DND-41 (cell line): ENCODE results near the gene OVCH1.

Experiments used
- EZH2 ChIP-seq: IDR thresholded peaks from 3 replicates; pipeline ENCODE4 v1.6.1; 2012; ENCODE audit warnings: borderline replicate concordance, low read depth, mild to moderate bottlenecking, moderate library complexity, low read length, inconsistent platforms; ENCODE audit not compliant: severe bottlenecking
- TF ChIP-seq, protein P1 (sequence below): IDR thresholded peaks from 2 replicates; pipeline ENCODE4 v1.5.1; 2012; ENCODE audit warnings: borderline replicate concordance, low read length, moderate library complexity, mild to moderate bottlenecking; ENCODE audit not compliant: poor library complexity, severe bottlenecking; ENCODE audit errors: extremely low read depth

GRCh38 chr12:29429999-29430715 lies 67.3 kb downstream of the OVCH1 start:
- TF ChIP-seq, protein P1, sequence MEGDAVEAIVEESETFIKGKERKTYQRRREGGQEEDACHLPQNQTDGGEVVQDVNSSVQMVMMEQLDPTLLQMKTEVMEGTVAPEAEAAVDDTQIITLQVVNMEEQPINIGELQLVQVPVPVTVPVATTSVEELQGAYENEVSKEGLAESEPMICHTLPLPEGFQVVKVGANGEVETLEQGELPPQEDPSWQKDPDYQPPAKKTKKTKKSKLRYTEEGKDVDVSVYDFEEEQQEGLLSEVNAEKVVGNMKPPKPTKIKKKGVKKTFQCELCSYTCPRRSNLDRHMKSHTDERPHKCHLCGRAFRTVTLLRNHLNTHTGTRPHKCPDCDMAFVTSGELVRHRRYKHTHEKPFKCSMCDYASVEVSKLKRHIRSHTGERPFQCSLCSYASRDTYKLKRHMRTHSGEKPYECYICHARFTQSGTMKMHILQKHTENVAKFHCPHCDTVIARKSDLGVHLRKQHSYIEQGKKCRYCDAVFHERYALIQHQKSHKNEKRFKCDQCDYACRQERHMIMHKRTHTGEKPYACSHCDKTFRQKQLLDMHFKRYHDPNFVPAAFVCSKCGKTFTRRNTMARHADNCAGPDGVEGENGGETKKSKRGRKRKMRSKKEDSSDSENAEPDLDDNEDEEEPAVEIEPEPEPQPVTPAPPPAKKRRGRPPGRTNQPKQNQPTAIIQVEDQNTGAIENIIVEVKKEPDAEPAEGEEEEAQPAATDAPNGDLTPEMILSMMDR, result no peak
- no peak for TF ChIP-seq EZH2
